GM19043 (cell line): ENCODE data around the gene PHC2.

Experiments
- ATAC-seq: cut with Tn5 transposase; IDR thresholded peaks from one replicate; pipeline ENCODE4 v1.9.1; 2021; ENCODE audit warnings: low read depth; ENCODE audit not compliant: unreplicated experiment

PHC2 gene

GRCh38 chr1:33391343-33392078, 39.4 kb downstream of the PHC2 start:
- no peak for ATAC-seq

DNA sequence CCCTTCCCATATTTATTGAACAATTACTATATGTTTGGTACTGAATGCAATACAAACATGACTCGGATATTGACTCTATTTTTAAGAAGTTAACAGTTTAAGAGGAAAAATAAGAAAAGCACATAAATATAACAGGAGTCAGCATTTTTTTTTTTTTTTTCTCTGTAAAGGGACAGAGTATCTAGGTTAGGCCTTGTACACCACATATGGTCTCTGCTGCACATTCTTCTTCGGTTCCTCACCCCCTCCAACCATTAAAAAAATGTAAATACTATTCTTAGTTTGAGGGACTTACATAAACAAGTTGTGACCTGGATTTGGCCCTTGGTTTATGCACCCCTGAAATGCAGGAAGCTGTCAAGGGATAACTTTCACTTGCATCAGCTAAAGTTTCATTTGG, 40.4 kb downstream of the PHC2 start:
- no peak for ATAC-seq

DNA sequence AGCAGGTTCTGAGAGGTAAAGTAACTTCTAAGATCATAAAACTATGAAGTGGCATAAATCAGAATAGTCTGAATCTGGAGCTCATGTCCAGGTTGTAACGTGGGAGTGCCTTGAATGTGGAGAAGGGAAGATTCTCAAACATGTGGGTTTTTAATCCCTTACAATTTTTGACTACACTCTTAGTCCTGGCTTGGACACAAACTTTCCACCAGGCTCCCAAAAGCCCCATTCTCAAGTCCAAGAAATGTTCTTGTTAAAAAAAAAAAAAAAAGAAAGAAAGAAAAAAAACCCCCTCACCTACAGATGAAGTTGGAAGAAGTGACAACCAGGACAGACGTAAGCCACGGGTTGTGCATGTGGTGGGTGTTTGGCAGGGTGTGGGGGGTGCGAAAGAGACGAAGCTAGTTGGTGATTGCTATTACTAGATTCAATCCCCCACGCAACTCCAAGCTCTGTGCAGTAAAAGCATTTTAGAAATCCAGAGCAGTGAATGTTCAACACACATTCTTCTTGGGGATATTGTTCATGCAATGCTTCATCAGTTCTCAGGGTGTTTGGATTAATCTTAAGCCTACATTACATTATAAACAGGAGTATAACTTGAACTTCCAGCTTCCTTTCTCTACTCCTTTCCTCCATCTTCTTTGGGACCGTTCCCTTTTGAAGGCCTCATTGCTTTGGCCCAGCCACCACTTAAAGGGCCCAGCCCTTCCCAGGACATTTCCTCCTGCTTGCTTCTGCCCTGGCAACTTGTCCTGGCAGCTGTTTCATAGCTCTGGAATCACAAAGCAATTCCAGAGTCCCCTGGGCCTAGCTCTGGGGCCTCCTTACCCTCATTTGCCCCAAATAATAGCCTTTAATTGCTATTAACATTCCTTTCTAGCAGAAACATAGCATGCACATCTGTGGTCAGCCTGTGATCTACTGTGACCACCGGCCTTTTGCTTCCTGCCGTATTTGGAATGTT, 41.8 kb downstream of the PHC2 start:
- ATAC-seq, result no peak

DNA sequence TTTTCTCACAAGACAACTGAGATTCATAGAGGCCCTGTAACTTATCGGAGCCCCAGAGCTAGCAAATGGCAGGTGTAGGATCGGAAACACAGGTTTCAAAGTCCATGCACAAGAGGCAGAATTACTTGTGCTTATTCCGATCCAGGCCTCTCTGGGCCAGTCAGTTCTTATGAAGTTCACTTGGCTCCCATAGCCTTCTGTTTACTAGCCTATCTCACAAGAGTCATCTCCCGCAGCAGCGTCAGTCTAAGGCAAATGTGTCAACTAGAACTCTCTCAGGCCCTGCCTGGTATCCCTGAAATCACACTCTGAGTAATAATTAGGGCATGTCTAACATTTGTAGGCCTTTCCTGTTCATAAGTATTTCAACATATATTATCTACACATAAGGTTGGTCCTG, 43.3 kb downstream of the PHC2 start:
- ATAC-seq, result no peak

GRCh38 chr1:33385251-33385650, 45.6 kb downstream of the PHC2 start:
- no peak for ATAC-seq

GRCh38 chr1:33384040-33384812, 46.7 kb downstream of the PHC2 start:
- ATAC-seq, result no peak

DNA sequence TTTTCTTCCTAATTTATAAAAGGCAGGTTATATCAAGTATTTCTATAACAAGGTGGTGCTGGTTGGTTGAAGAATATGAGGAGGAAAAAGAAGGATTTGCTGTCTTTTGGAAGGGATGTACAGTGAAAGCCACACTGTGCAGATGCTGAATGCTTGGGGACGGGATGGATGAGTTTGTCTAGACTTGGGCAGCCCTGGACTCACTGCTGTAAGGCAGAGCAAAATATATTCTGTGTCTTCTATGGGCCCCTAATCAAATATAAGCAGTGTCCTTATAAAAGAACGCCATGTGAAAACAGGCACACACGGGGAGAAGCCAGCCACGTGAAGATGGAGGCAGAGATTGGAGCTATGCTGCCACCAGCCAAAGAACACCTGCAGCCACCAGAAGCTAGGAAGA, 47.4 kb downstream of the PHC2 start:
- ATAC-seq, result no peak

GRCh38 chr1:33382661-33383415, 48.1 kb downstream of the PHC2 start:
- no peak for ATAC-seq

GRCh38 chr1:33381977-33382376, 48.9 kb downstream of the PHC2 start:
- no peak for ATAC-seq

DNA sequence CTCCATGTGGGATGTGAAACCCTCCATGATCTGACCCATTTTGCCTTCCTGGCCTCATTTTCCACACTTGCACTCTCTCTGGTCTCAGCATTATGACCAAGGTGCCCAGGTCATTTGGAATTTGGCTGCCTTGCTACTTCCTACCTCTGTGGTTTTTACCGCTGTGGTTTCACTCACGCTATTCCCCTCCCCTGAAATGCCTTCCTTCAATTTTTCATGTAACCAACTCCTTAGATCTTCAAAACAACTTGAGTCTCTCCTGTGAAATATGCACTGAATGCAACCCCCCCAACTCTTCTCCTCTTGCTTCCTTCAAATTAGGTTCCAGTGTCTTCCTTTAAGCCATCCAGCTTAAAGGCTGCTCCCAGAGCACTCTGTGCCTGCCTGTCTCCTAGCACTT, 50.1 kb downstream of the PHC2 start:
- no peak for ATAC-seq

- ATAC-seq, result no peak
These were observed 51.1 kb downstream of the PHC2 start for GRCh38 chr1:33379631-33380354.

DNA sequence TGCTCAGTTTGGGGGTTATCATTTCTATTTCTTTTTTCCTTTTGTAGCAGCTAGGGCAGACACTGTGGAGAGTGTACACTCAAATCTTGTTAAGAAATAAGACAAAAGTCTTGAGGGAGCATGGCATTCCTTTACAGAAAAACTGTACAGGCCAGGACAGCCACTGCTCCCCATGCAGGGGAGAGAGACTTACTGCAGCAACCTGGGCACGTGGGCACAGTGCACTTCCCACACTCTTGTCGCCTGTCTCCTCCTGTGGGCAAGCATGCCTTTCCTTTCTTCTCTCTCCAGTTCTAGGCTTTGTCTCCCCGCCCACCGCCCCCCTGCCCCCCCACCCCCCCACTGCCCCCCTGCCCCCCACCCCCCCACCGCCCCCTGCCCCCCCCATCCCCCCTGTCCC, 51.9 kb downstream of the PHC2 start:
- ATAC-seq, result no peak

DNA sequence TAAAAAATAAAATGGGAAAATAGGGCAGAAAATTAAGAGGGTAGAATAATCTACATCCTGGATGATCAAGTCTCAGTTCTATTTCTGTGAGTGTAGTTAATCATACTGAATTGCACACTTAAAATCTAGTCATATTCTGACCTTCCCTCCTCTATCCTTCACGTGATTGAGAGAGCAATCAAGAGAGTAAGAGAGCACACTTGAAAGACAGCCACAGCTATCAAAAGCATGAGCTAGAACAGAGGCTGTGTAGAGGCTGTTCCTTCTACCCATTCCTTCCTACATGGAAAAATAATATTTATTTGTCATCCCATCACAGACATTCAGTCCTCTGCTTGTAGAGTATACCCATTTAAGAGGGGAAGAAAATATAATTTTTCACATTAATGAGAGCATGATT, 52.4 kb downstream of the PHC2 start:
- no peak for ATAC-seq

- ATAC-seq, result no peak
These were observed 53.1 kb downstream of the PHC2 start for GRCh38 chr1:33377756-33378155.

GRCh38 chr1:33377013-33377412, 53.9 kb downstream of the PHC2 start:
- no peak for ATAC-seq

DNA sequence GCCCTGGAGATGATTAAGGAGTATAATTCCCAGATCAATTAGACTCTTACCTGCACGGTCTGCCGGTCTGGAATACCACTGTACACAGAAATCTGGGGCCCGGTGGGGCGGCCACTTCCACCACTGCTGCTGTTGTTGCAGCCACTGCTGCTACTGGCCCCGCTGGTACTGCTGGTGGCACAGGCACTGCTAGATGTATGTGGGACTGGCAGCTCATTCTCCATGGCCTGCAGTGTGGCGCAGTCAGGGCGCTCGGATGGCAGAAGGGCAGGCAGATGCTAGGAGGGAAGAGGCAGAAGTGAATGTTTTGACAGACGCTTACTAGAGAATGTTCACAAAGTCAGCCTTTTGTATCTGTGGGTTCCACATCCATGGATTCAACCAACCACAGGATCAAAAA, 55.6 kb downstream of the PHC2 start:
- no peak for ATAC-seq

DNA sequence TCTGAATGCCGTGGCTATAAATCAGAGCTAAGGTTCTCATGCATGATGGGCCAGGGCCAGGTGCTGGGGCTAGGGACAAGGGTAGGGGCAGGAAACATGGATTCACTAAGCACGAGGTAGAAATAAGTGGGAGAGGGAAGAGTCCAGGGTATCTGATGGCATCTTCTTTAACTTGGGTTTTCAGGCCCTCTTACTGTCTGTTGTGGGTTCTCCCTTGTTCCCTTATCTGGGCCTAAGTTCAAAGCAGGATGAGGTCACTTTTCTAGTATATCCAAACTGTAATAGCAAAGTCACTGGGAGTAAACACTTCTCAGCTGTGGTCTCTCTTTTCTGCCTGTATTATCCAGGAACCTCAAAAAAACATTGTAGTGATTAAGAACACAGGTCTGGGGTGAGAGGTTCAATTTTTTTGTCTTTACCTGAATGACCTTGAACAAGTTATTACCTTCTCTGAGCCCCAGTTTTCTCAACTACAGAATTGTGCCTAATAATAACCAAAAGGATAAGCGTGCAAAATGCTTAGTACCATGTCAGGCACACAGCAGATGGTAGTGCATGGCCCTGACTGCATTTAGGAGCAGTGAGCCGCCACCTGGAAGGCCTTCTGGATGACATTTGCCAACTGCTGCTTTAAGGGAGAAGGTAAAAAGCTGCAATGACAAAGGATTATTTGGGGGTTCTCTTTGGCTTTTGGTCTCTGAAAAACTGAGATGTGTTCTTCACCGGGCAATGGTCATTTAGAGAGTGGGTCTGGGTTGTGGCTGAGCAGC, 56.4 kb downstream of the PHC2 start:
- ATAC-seq, result no peak

DNA sequence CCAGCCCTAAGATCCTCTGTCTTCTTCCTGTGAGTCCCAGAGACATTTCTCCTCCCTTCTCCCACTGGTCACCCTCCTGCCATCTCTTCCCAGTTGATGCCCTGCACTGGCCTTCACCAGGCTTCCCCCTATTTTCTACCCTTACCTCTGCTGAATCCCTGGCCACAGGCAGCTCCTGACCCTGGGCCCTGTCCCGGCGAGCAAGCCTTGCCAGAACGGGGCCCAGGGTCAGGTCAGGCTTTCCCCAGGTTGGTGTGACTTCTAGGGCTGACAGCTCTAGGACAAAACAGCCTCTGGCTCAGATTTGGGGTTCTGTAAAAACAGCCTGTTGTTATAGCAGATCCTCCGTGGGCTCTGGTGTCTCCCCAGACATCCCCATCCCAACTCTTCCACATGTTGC, 57.3 kb downstream of the PHC2 start:
- ATAC-seq, result no peak

- ATAC-seq, result no peak
These were observed 58.2 kb downstream of the PHC2 start for GRCh38 chr1:33372677-33373076.
